GM10847 (cell line): ENCODE data around the gene HSPA4L.

Source experiments
- POLR2A ChIP-seq: IDR thresholded peaks from 2 replicates; pipeline ENCODE4 v1.6.1; 2011; ENCODE audit not compliant: insufficient read length; ENCODE audit errors: extremely low read depth

The HSPA4L gene

DNA sequence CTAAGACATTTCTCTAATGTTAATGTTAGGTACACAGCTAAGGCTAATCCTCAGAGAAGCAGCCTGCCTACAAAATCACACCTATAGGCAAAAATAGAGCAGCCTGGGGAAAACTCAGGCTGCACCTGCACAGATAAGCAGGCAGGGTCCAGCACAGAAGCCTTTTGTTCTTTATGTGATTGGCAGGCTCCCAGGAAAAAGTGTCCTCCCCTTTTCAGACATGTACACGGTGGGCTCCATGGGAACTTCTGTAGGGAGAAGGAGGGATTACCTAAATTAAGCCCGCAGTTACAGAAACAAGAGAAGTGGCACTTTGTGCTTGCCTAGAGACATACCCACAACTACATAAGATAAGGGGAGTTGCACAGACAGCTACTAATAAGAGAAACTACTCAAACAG is 4.0 kb upstream of the HSPA4L start:
- no peak for TF ChIP-seq POLR2A

DNA sequence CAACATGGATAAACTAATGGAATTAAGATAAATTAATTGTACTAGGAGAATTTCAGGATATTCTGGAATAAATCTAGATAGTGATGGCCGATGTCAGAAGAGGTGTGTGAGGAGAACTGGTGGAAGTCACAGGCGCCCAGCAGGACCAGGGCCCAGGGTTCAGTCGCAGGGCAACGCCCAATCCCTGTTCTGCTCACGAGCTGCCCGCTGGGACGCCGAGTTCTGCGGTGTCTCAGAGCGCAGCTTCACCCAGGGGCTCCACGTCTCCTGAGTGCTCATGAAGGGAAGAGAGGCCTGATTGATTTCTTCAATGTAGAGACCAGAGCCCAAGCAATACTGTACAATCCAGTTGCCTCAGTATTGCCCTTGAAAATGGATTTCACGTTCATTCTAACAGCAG is 1.5 kb upstream of the HSPA4L start:
- TF ChIP-seq POLR2A, result no peak

DNA sequence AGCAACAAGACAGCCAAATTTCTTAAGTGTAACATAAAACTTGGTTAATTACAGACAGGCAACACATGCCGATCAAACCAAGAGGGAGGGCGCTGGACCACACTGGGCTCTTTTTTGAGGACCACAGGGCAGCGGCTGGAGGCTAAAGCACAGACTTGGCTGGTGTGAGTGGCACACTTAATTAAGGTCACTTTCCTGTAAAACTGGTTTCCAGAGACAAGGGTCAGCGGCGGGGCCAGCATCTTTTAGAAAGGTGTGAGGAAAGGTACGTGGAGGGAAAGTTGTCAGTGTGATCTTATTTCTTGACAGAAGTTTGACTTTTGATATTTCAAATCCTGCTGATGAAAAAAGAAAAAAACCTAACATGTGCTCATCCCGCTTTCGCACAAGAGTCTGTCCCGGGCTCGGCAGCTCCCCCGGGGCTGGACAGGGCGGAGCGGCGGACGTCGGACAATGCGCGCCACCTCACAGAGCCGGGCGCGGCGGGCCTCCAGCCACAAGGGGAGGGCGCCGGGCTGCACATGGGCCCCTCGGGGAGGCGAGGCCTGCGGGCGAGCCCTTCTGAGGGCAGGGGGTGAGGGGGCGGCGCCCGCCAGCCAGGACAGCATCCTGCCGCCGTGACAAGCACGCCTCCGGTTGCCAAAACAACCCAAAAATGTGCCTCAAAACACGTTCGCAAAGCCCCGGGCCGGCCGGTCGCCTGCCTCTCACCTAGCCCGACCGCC is 660 bp upstream of the HSPA4L start:
- no peak for TF ChIP-seq POLR2A

DNA sequence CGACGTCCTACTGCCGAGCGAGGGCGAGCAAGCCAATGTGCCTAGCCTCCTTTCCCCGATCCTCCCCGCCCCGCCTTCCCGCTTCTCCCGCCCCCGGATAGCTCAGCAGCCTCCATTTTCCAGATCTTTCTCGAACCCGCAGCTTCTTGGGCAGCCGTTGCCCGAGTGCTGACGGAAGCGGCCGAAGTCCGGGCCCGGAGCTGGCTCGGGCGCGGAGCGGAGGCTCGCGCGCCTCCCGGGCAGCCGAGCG is 172 bp upstream of the HSPA4L start:
- TF ChIP-seq POLR2A, result no peak

DNA sequence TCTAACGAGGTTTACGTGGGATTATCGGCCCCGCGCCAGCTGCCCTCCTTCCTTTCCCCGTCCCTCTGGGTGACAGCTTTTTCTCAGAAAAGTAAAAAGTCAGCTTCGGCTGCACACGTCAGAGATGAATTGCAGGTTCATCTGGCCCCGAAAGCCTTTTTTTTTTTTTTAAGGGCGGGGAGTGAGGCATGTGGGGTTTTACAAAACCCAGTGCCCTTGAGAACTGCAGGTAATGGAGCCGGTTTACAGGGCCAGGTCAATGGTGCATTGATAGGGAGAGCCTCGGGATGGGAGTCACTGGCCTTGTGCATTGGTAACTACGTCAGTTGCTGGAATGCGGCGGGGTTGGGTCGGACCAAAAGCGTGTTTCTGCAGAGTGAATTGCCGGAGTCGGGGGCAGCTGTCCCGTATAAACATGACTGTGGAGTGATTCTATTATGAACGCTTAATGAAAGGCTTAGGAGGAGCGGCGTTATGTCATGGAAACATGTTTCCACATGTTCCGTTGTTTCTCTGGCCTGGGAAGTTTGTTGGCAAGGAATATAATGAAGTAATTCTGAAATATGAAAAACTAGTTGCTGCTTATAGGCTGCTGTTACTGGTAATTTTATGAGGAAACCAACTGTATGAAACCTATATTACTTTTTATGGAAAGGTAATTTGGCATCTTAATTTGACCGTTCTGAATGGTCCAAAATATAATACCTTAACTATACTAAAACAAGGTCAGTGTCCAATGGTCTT is 1.1 kb downstream of the HSPA4L start:
- no peak for TF ChIP-seq POLR2A

DNA sequence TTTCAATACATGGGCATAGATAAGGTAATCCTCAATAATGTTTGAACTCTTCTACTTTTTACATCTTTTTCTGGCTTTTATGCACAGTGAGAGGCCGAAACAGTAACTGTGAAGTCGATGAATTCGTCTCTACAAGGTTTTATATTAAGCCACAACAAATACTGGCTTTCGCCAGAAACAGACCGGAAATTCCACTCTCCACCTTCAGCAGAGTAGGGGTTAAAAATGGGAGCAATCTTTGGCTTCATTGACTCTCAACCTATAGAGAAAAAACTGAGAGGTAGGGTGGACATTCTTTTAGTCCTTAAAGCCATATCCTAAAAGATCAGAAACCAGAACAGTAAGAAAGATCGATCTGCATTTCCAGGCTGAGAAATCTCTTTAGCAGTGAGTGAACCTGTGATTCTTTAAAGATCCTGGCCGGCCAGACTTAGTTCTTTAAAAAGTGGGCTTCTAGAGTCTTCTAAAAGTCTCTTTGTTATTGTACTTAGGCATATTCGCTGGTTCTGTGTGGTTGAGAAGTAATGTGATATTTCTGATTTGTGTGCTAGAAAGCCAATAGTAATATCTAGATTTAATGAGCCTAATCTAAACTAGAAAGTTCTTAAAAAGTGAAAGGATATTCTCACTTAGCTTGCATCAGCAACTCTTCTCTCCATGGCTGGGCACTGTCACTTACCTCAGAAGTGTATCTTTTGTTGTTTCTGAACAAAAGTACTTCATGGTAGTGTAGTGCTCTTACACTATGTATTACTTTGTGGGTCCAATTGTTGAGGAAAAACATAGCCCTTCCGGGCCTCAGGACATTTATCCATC is 2.0 kb downstream of the HSPA4L start:
- TF ChIP-seq POLR2A, result no peak

DNA sequence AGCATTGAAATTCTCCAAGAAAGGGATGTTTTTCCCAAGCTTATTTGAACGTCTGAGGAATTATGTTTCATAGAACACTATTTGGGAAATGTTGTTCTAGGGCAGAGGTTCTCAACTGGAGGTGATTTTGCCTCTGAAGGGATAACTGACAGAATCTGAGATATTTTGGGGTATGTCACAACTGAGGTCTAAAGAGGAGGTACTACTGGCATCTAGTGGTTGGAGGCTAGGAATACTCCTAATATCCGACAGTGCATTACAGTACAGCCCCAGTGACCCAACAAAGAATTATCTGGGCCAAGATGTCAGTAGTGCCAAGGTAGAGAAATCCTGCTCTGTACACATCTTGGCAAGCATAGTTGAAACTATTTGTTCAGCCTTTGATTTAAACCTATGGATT is 6.4 kb downstream of the HSPA4L start:
- TF ChIP-seq POLR2A, result no peak

DNA sequence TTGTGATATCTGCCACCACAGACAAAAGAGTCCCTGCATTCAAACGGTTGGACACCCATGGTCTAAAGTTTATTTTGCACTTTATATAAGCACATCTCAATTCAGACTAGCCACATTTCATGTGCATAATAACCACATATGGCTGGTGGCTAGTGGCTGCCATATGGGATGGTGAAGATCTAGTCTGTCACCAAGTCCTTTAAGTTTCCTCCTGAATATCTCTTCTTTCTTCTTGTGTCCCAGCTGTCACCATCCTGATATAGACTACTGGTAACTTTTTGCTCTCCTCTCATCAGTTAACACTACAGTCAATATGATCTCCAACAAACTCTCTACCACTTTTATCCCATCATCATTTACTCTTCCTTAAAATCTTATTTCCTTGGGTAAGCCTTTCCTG is 9.3 kb downstream of the HSPA4L start:
- TF ChIP-seq POLR2A, result no peak

DNA sequence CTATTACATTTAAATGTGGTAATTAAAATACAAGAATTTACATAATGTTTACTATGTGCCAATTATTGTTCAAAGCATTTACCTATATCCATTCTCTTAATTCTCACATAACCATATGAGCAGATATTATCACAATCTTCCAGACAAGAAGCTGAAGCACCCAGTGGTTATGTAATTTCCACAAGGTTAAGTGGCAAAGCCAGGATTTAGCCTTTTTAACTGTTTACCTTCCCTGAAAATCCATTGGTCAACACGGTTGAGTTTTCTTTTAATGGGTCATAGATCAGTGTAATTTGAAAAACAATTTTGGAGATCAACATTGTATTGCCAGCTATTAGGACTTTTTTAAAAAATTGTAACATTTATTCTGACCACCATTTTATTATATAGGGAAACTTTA is 11.4 kb downstream of the HSPA4L start:
- TF ChIP-seq POLR2A, result no peak

DNA sequence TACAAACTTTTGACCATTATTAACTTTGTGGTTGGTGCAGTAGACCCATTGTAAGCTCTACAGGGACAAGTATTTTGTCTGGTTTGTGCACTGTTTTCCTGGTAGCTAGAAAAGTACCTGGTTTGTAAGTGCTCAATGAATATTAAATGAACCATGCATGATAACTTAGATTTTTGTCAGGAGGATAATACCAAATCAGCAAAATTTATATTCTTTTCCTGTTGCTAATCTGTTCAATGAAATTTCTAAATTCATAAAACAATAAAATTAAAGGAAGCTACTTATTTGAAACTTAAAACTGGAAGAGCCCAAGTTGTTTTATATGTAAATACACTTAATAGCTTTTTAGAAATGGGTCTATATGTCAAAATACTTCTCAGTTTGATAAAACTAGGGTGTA is 17.6 kb downstream of the HSPA4L start:
- TF ChIP-seq POLR2A, result no peak

DNA sequence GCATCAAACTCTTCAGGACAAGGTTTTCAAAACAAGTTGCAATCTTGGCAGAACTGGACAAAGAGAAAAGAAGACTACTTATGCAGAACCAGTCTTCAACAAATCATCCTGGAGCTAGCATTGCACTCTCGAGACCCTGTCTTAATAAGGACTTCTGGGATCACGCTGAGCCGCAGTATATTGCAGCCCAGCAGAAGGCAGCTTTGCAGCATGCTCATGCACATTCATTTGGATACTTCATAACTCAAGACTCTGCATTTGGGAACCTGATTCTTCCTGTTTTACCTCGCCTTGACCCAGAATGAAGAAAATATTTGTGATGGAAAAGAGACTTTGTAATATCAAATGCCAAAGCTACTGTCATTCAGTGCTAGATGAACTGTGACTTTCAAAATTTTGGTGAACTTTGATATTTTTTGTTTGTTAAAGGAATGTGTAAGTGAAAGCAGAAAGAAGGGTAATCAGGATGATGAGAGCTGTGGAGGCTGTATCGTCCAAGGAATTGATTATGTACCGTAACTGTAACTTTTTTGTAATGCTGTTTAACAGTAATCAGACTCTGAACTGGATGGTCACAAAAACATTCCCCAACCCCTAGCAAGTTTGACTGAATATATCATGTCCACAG is 27.2 kb downstream of the HSPA4L start:
- no peak for TF ChIP-seq POLR2A

DNA sequence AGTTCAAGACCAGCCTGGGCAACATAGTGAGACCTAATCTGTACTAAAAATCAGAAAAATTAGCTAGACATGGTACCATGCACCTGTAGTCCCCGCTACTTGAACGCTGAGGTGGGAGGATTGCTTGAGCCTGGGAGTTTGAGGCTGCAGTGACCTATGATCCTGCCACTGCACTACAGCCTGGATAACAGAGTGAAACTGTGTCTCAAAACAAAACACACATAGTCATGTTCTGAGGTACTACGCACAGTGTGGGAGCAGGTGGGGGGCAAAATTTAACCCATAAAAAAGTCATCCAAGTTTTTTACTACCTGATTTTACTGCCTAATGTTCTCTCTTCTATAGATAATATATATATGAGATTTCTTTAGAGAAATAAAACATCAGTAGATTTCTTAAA is 28.4 kb downstream of the HSPA4L start:
- TF ChIP-seq POLR2A, result no peak

DNA sequence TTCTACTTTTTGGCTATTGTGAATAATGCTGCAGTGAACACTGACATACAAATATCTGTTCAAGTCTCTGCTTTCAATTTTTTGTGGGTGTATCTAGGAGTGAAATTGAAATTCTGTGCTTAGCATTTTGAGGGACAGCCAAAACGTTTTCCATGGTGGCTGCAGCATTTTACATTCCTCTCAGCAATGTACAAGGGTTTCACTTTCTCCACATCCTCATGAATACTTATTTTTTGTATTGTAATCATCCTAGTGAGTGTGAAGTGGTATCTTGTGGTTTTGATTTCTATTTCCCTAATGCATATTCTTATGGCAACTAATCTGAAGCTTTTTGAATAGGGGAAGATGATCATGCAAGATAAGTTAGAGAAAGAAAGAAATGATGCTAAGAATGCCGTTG is 40.3 kb downstream of the HSPA4L start:
- TF ChIP-seq POLR2A, result no peak

DNA sequence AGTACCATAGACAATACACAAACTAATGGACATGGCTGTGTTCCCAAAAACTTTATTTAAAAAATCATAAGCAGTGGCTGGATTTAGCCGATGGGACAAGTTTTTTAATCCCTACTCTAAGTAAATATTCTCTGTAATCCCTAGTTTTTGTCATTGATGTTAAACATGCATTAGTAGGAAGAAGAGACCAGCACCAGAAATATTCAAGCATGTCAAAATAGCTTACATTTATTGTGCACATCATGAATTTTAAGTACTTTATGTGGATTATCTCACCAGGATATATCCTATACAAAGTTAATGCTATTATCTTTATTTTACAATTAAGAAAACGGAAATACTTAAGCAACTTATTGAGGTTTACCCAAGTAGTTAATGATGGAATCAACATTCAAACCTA is 46.0 kb downstream of the HSPA4L start:
- TF ChIP-seq POLR2A, result no peak

DNA sequence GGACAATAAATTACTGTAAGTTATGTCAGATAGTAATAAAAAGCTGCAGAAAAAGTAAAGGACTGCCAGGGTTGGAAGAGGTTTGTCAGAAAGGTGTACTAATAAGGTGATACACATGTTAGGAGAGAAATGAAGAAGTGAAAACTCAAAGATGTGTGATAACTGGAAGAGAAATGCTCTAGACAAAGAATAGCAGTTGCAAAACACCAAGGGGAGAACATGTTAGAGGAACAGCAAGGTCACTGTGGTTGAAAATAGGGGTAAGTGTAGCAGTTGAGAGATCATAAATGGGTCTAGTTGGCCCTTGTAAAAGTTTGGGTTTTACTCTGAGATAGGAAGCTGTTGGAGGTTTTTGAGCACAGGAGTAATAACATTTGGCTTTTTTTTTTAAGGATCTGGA is 46.9 kb downstream of the HSPA4L start:
- TF ChIP-seq POLR2A, result no peak

DNA sequence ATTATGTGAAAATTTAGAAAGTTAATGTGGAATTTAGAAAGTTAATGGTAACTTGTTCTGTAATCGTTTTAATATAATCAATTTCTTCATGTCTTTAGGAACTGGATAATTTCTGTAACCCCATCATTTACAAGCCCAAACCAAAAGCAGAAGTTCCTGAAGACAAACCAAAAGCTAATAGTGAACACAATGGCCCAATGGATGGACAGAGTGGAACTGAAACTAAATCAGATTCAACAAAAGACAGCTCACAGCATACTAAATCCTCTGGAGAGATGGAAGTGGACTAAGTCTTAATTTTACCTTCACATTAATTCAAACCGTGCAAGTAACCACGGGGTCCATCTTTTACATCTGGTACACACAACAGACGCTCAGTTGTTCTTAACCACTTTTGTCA is 50.5 kb downstream of the HSPA4L start:
- no peak for TF ChIP-seq POLR2A
